Large intestine (tissue), 12 donors: ENCODE measurements around the gene TUFT1. TPM values are rescaled to one million over a fixed set of nuclear protein-coding genes. Genes with fewer than 3 reads are reported as not detected.

Experiments
- DNase-seq, 2 donors: peaks; one replicate each; pipeline versions ENCODE4 v3.0.0 to v3.0.0-alpha.2; 2013
- H3K27ac ChIP-seq: one replicate; pipeline ENCODE4 v1.5.1; 2013; ENCODE audit warnings: low read length
- H3K27me3 ChIP-seq: 2 replicates; pipeline ENCODE4 v1.6.1; 2013; ENCODE audit warnings: low read length; ENCODE audit not compliant: control insufficient read depth, insufficient read depth
- H3K36me3 ChIP-seq: 2 replicates; pipeline ENCODE4 v1.6.1; 2013; ENCODE audit warnings: low read length; ENCODE audit not compliant: control insufficient read depth, insufficient read depth
- H3K4me1 ChIP-seq: one replicate; pipeline ENCODE4 v1.6.1; 2013; ENCODE audit warnings: low read length; ENCODE audit not compliant: control insufficient read depth, insufficient read depth
- H3K4me3 ChIP-seq: one replicate; pipeline ENCODE4 v1.5.1; 2013; ENCODE audit warnings: low read length
- H3K9me3 ChIP-seq: one replicate; pipeline ENCODE4 v1.6.1; 2013; ENCODE audit warnings: mild to moderate bottlenecking, low read depth, low read length, moderate library complexity; ENCODE audit not compliant: control insufficient read depth
- WGBS: methylation state at CpG from one replicate; pipeline ENCODE4 v1.1.5; 2013; ENCODE audit warnings: low lambda C conversion rate; ENCODE audit not compliant: insufficient coverage; 5-methylcytosine and 5-hydroxymethylcytosine counted together
- long read RNA-seq, 11 donors: transcript quantifications; one replicate each; lab custom pipeline, GENCODE V29; 2026
- polyA plus RNA-seq: library from polyadenylated mRNA; unstranded; fragments of 120-200 nt; gene quantifications from one replicate; pipeline ENCODE4 v1.2.1, GENCODE V29; 2013

TUFT1 gene
- polyA plus RNA-seq = 24.1 TPM
- long read RNA-seq, donor 1, partial matches to known transcripts = 0 of 3 reads
- long read RNA-seq, donor 1, other reads (novel, unspliced or antisense) = 0 of 3 reads
- long read RNA-seq, donor 2, transcript TUFT1-202 (12 exons, 3,033 nt) = major isoform, 6 of 16 reads
- long read RNA-seq, donor 2, partial matches to known transcripts = 10 of 16 reads
- long read RNA-seq, donor 2, other reads (novel, unspliced or antisense) = 0 of 16 reads
- long read RNA-seq, donor 3 = 0 reads
- long read RNA-seq, donor 4 = 0 reads
- long read RNA-seq, donor 5, partial matches to known transcripts = 16 of 21 reads
- long read RNA-seq, donor 5, other reads (novel, unspliced or antisense) = 0 of 21 reads
- long read RNA-seq, donor 6, partial matches to known transcripts = 11 of 14 reads
- long read RNA-seq, donor 6, other reads (novel, unspliced or antisense) = 0 of 14 reads
- long read RNA-seq, donor 7 = 0 reads
- long read RNA-seq, donor 8, partial matches to known transcripts = 0 of 3 reads
- long read RNA-seq, donor 8, other reads (novel, unspliced or antisense) = 0 of 3 reads
- long read RNA-seq, donor 9, partial matches to known transcripts = 0 of 2 reads
- long read RNA-seq, donor 9, other reads (novel, unspliced or antisense) = 0 of 2 reads
- long read RNA-seq, donor 10, partial matches to known transcripts = 0 of 4 reads
- long read RNA-seq, donor 10, other reads (novel, unspliced or antisense) = 0 of 4 reads
- long read RNA-seq, donor 11, partial matches to known transcripts = 0 of 1 reads
- long read RNA-seq, donor 11, other reads (novel, unspliced or antisense) = 0 of 1 reads

GRCh38 chr1:151540021-151540981, at the start of gene TUFT1:
Gene TUFT1, plus strand, starts transcription at chr1:151540309. Its CDS starts 58 bp downstream, at chr1:151540367.
- Histone ChIP-seq H3K27ac (peak within 1 kb of the TSS; percentile 97), H3K4me3 (peak within 1 kb of the TSS; percentile 89), H3K4me1 (peaks cover 17% of the 10 kb centered on the region), H3K27me3 (no peaks in the 10 kb centered on the region), H3K9me3 (no peaks in the 10 kb centered on the region), H3K36me3 (peaks cover 29% of the 10 kb centered on the region)
- no CpG with 5 or more reads among the region's 70 CpGs for WGBS
- DNase-seq = peak; percentile 94 to 97

GRCh38 chr1:151491641-151492040, 48.5 kb upstream of the TUFT1 start:
- Histone ChIP-seq H3K27me3 (no peaks in the 10 kb centered on the region), H3K4me3 (no peak overlapping the region), H3K27ac (no peak overlapping the region), H3K36me3 (no peaks in the 10 kb centered on the region), H3K9me3 (no peaks in the 10 kb centered on the region), H3K4me1 (peaks cover 14% of the 10 kb centered on the region)
- DNase-seq = peak in 1 of 2 donors; percentile 18
- WGBS = no CpG with 5 or more reads among the region's 5 CpGs

- H3K9me3 ChIP-seq = no peaks in the 10 kb centered on the region
- no peak for DNase-seq
- H3K36me3 ChIP-seq = no peaks in the 10 kb centered on the region
- WGBS = no CpG with 5 or more reads among the region's 1 CpG
- H3K4me3 ChIP-seq = no peak overlapping the region
- H3K4me1 ChIP-seq = peaks cover 14% of the 10 kb centered on the region
- no peaks in the 10 kb centered on the region for H3K27me3 ChIP-seq
- no peak overlapping the region for H3K27ac ChIP-seq
These were observed 48.0 kb upstream of the TUFT1 start for GRCh38 chr1:151492120-151492519.

GRCh38 chr1:151493042-151493441, 47.1 kb upstream of the TUFT1 start:
- WGBS = 89% methylated on average over 1 of the region's 3 CpGs
- Histone ChIP-seq H3K4me1 (peaks cover 14% of the 10 kb centered on the region), H3K36me3 (no peaks in the 10 kb centered on the region)

GRCh38 chr1:151494741-151495281, 45.3 kb upstream of the TUFT1 start:
- peak overlapping the region; percentile 84 for H3K27ac ChIP-seq
- H3K36me3 ChIP-seq = no peaks in the 10 kb centered on the region
- peak; percentile 77 to 89 for DNase-seq
- H3K4me3 ChIP-seq = no peak overlapping the region
- H3K9me3 ChIP-seq = no peaks in the 10 kb centered on the region
- no peaks in the 10 kb centered on the region for H3K27me3 ChIP-seq
- peaks cover 21% of the 10 kb centered on the region for H3K4me1 ChIP-seq
- no CpG with 5 or more reads among the region's 1 CpG for WGBS

More at GRCh38 chr1:151493042-151493441, 47.1 kb upstream of the TUFT1 start:
- no peaks in the 10 kb centered on the region for H3K27me3 ChIP-seq
- no peaks in the 10 kb centered on the region for H3K9me3 ChIP-seq
- no peak for DNase-seq
- H3K4me3 ChIP-seq = no peak overlapping the region
- no peak overlapping the region for H3K27ac ChIP-seq

- H3K36me3 ChIP-seq = no peaks in the 10 kb centered on the region
- H3K4me1 ChIP-seq = peaks cover 25% of the 10 kb centered on the region
- 71% methylated on average over 1 of the region's 1 CpG for WGBS
- no peaks in the 10 kb centered on the region for H3K9me3 ChIP-seq
- no peaks in the 10 kb centered on the region for H3K27me3 ChIP-seq
- no peak for DNase-seq
- peak overlapping the region; percentile 57 for H3K27ac ChIP-seq
- no peak overlapping the region for H3K4me3 ChIP-seq
These were observed 44.8 kb upstream of the TUFT1 start for GRCh38 chr1:151495316-151495715.

GRCh38 chr1:151499365-151499764, 40.7 kb upstream of the TUFT1 start:
- Histone ChIP-seq H3K9me3 (no peaks in the 10 kb centered on the region), H3K36me3 (no peaks in the 10 kb centered on the region), H3K27ac (peak overlapping the region; percentile 74), H3K4me3 (no peak overlapping the region), H3K27me3 (no peaks in the 10 kb centered on the region), H3K4me1 (peaks cover 48% of the 10 kb centered on the region)
- WGBS = no CpG with 5 or more reads among the region's 5 CpGs
- peak; percentile 62 to 79 for DNase-seq

GRCh38 chr1:151499930-151500329, 40.2 kb upstream of the TUFT1 start:
- Histone ChIP-seq H3K36me3 (no peaks in the 10 kb centered on the region), H3K4me3 (no peak overlapping the region), H3K27ac (peak overlapping the region; percentile 74), H3K27me3 (no peaks in the 10 kb centered on the region), H3K4me1 (peaks cover 44% of the 10 kb centered on the region), H3K9me3 (no peaks in the 10 kb centered on the region)
- no CpG with 5 or more reads among the region's 1 CpG for WGBS
- no peak for DNase-seq

- no peak overlapping the region for H3K4me3 ChIP-seq
- H3K27ac ChIP-seq = peak overlapping the region; percentile 86
- H3K36me3 ChIP-seq = no peaks in the 10 kb centered on the region
- DNase-seq = peak; percentile 58 to 86
- no peaks in the 10 kb centered on the region for H3K9me3 ChIP-seq
- WGBS = no CpG with 5 or more reads among the region's 10 CpGs
- peaks cover 36% of the 10 kb centered on the region for H3K4me1 ChIP-seq
- no peaks in the 10 kb centered on the region for H3K27me3 ChIP-seq
These were observed 38.6 kb upstream of the TUFT1 start for GRCh38 chr1:151501474-151501873.
